ENCODE data around the gene STMP1.

STMP1 gene

GRCh38 chr7:135717693-135718092 lies 55.4 kb downstream of the STMP1 start:
- H3K36me3 ChIP-seq (ENCODE audit: insufficient read depth, low read length): no peaks in the 10 kb centered on the region
- no peak overlapping the region for H3K4me2 ChIP-seq (ENCODE audit: insufficient read depth, low read length)
- no peaks in the 10 kb centered on the region for H3K4me1 ChIP-seq (ENCODE audit: insufficient read depth, low read length)
- no peak for ATAC-seq (ENCODE audit: insufficient read depth, low read depth)
- H4K20me1 ChIP-seq (ENCODE audit: insufficient read depth, low read length): no peaks in the 10 kb centered on the region
- H2AFZ ChIP-seq (ENCODE audit: low read depth, low read length): no peak overlapping the region
- no peak overlapping the region for H3K27ac ChIP-seq (ENCODE audit: low read length)
- TF ChIP-seq CTCF (IDR thresholded peaks at IDR 0.05; ENCODE audit: borderline replicate concordance, extremely low read depth, low read length, poor library complexity, severe bottlenecking) (no peak), EZH2 (IDR thresholded peaks at IDR 0.05; ENCODE audit: borderline replicate concordance, low read depth, low read length, severe bottlenecking) (no peak)
- H3K9me3 ChIP-seq (ENCODE audit: insufficient read depth, low read length, severe bottlenecking): no peaks in the 10 kb centered on the region
- H3K9ac ChIP-seq (ENCODE audit: low read depth, low read length): no peak overlapping the region
- no peaks in the 10 kb centered on the region for H3K79me2 ChIP-seq (ENCODE audit: insufficient read depth, low read length)
- no peak for DNase-seq
- H3K4me3 ChIP-seq (ENCODE audit: low read depth in 1 of 2, low read length in 2 of 2): no peak overlapping the region
- H3K27me3 ChIP-seq (ENCODE audit: insufficient read depth, low read length, poor library complexity): no peaks in the 10 kb centered on the region

- Histone ChIP-seq H3K9ac (ENCODE audit: low read depth, low read length) (no peak overlapping the region), H4K20me1 (ENCODE audit: insufficient read depth, low read length) (no peaks in the 10 kb centered on the region), H3K4me1 (ENCODE audit: insufficient read depth, low read length) (no peaks in the 10 kb centered on the region), H3K9me3 (ENCODE audit: insufficient read depth, low read length, severe bottlenecking) (no peaks in the 10 kb centered on the region), H3K27ac (ENCODE audit: low read length) (no peak overlapping the region), H3K4me2 (ENCODE audit: insufficient read depth, low read length) (no peak overlapping the region), H2AFZ (ENCODE audit: low read depth, low read length) (no peak overlapping the region), H3K36me3 (ENCODE audit: insufficient read depth, low read length) (no peaks in the 10 kb centered on the region), H3K27me3 (ENCODE audit: insufficient read depth, low read length, poor library complexity) (no peaks in the 10 kb centered on the region), H3K79me2 (ENCODE audit: insufficient read depth, low read length) (no peaks in the 10 kb centered on the region), H3K4me3 (ENCODE audit: low read depth in 1 of 2, low read length in 2 of 2) (no peak overlapping the region)
- ATAC-seq (ENCODE audit: insufficient read depth, low read depth) (no peak), DNase-seq (no peak)
- no peak for TF ChIP-seq CTCF (IDR thresholded peaks at IDR 0.05; ENCODE audit: borderline replicate concordance, extremely low read depth, low read length, poor library complexity, severe bottlenecking)
- TF ChIP-seq EZH2 (IDR thresholded peaks at IDR 0.05; ENCODE audit: borderline replicate concordance, low read depth, low read length, severe bottlenecking): no peak
Observed at GRCh38 chr7:135718219-135718618, 55.9 kb downstream of the STMP1 start.

GRCh38 chr7:135718794-135719437 lies 56.6 kb downstream of the STMP1 start:
- no peak overlapping the region for H3K4me3 ChIP-seq (ENCODE audit: low read depth in 1 of 2, low read length in 2 of 2)
- no peak overlapping the region for H3K9ac ChIP-seq (ENCODE audit: low read depth, low read length)
- no peak overlapping the region for H2AFZ ChIP-seq (ENCODE audit: low read depth, low read length)
- H3K27ac ChIP-seq (ENCODE audit: low read length): no peak overlapping the region
- H3K9me3 ChIP-seq (ENCODE audit: insufficient read depth, low read length, severe bottlenecking): no peaks in the 10 kb centered on the region
- DNase-seq (no peak), ATAC-seq (ENCODE audit: insufficient read depth, low read depth) (no peak)
- H3K4me2 ChIP-seq (ENCODE audit: insufficient read depth, low read length): no peak overlapping the region
- H3K36me3 ChIP-seq (ENCODE audit: insufficient read depth, low read length): no peaks in the 10 kb centered on the region
- H3K4me1 ChIP-seq (ENCODE audit: insufficient read depth, low read length): no peaks in the 10 kb centered on the region
- H3K79me2 ChIP-seq (ENCODE audit: insufficient read depth, low read length): no peaks in the 10 kb centered on the region
- H3K27me3 ChIP-seq (ENCODE audit: insufficient read depth, low read length, poor library complexity): no peaks in the 10 kb centered on the region
- no peak for TF ChIP-seq EZH2 (IDR thresholded peaks at IDR 0.05; ENCODE audit: borderline replicate concordance, low read depth, low read length, severe bottlenecking)
- no peak for TF ChIP-seq CTCF (IDR thresholded peaks at IDR 0.05; ENCODE audit: borderline replicate concordance, extremely low read depth, low read length, poor library complexity, severe bottlenecking)
- no peaks in the 10 kb centered on the region for H4K20me1 ChIP-seq (ENCODE audit: insufficient read depth, low read length)

Measured in DND-41 (cell line).